Bladder microvascular endothelial cell (primary cell): ENCODE measurements around the gene SLC10A4. TPM values are rescaled to one million over a fixed set of nuclear protein-coding genes. Genes with fewer than 3 reads are reported as not detected.

Source experiments
- total RNA-seq: library from RNA; depleted of rRNA; stranded (reverse); fragments of >200 nt; gene quantifications from 2 replicates; pipeline ENCODE4 v1.2.3, GENCODE V29; 2014

SLC10A4 gene, protein sequence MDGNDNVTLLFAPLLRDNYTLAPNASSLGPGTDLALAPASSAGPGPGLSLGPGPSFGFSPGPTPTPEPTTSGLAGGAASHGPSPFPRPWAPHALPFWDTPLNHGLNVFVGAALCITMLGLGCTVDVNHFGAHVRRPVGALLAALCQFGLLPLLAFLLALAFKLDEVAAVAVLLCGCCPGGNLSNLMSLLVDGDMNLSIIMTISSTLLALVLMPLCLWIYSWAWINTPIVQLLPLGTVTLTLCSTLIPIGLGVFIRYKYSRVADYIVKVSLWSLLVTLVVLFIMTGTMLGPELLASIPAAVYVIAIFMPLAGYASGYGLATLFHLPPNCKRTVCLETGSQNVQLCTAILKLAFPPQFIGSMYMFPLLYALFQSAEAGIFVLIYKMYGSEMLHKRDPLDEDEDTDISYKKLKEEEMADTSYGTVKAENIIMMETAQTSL
- 0.06 and 0.16 TPM in 2 replicates for total RNA-seq

DNA sequence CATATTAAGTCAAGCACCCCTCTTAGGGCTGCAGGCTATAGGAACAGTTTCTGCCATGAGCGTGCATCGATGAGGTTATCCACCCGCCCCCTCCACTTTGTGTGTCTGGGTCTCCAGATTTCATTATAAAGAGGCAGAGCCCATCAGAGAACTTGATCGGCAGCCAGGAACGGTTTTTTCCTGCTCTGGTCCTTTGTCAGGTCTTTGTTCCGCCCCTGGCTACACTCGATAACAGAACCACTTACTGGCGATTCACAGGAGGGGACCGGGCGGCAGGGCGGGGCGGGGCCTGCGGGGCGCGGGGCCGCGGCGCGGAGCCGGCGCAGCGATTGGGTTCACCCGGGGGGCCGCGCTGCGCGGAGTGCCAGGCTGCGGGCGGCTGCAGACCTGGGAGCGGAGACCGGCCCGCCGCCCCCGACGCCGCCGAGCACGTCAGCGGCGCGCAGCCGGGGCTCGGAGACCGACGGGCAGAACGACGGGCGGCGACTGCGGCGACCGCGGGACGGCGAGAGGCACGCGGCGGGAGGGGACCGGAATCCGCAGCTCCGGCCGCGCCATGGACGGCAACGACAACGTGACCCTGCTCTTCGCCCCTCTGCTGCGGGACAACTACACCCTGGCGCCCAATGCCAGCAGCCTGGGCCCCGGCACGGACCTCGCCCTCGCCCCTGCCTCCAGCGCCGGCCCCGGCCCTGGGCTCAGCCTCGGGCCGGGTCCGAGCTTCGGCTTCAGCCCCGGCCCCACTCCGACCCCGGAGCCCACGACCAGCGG lies at the start of gene SLC10A4:
SLC10A4 (plus strand) TSS at position 338 of the 771 bp plus-strand sequence; CDS start at position 557, 219 bp downstream.

DNA sequence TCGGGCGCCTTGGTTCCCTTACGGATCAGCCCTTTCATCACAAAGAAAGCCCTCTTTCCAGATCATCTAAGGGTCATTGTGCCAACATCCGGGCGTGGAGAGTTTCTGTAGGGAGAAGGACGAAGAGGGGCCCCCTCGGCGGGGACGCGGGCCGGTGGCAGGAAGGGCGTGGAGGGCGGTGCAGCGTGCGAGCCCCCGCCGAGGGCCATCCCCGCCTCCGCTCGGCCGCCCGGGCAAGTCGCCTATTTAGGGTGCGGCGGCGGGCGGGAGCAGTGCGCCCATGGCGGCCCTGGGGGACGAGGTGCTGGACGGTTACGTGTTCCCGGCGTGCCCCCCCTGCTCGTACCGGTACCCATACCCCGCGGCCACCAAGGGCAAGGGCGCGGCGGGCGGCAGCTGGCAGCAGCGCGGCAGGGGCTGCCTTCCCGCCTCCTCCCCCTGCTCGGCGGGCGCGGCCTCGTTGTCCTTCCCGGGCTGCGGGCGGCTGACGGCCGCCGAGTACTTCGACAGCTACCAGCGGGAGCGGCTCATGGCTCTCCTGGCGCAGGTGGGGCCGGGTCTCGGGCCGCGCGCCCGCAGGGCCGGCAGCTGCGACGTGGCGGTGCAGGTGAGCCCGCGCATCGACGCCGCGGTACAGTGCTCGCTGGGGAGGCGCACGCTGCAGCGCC lies 7.0 kb downstream of the SLC10A4 start, which contains the start of gene ZAR1:
ZAR1 (plus strand) TSS at position 241 of the 668 bp plus-strand sequence; CDS start at position 281, 40 bp downstream.

Other genes starting within 250 kb of the SLC10A4 start
- 1.8 and 2.3 TPM in 2 replicates for gene TEC, start 213.5 kb upstream of the SLC10A4 start, total RNA-seq
- gene SLAIN2, start 141.8 kb upstream of the SLC10A4 start, total RNA-seq = 11.0 and 16.3 TPM in 2 replicates
- gene ZAR1, start 6.9 kb downstream of the SLC10A4 start, total RNA-seq = not detected in 2 replicates